Measurements from ENCODE around the gene EFNB1.

Gene EFNB1

GRCh38 chrX:68843992-68844391, 15.2 kb downstream of the EFNB1 start:
- no peak for DNase-seq (ENCODE audit: low read depth in 2 of 2)

GRCh38 chrX:68844581-68844980, 15.8 kb downstream of the EFNB1 start:
- no peak for DNase-seq (ENCODE audit: low read depth in 2 of 2)

GRCh38 chrX:68846536-68846935, 17.7 kb downstream of the EFNB1 start:
- no peak for DNase-seq (ENCODE audit: low read depth in 2 of 2)

GRCh38 chrX:68847172-68847571, 18.4 kb downstream of the EFNB1 start:
- DNase-seq (ENCODE audit: low read depth in 2 of 2), result no peak

- DNase-seq (ENCODE audit: low read depth in 2 of 2), result no peak
Observed at GRCh38 chrX:68848189-68848940, 19.5 kb downstream of the EFNB1 start.

GRCh38 chrX:68851082-68851481, 22.3 kb downstream of the EFNB1 start:
- DNase-seq (ENCODE audit: low read depth in 2 of 2), result no peak

- no peak for DNase-seq (ENCODE audit: low read depth in 2 of 2)
Observed at GRCh38 chrX:68852046-68852445, 23.2 kb downstream of the EFNB1 start.

- no peak for DNase-seq (ENCODE audit: low read depth in 2 of 2)
Observed at GRCh38 chrX:68853665-68854251, 24.9 kb downstream of the EFNB1 start.

- no peak for DNase-seq (ENCODE audit: low read depth in 2 of 2)
Observed at GRCh38 chrX:68865300-68865699, 36.5 kb downstream of the EFNB1 start.

GRCh38 chrX:68865926-68866325, 37.1 kb downstream of the EFNB1 start:
- no peak for DNase-seq (ENCODE audit: low read depth in 2 of 2)

- DNase-seq (ENCODE audit: low read depth in 2 of 2), result no peak
Observed at GRCh38 chrX:68867458-68868112, 38.8 kb downstream of the EFNB1 start.

- DNase-seq (ENCODE audit: low read depth in 2 of 2), result no peak
Observed at GRCh38 chrX:68868316-68868715, 39.5 kb downstream of the EFNB1 start.

- DNase-seq (ENCODE audit: low read depth in 2 of 2), result no peak
Observed at GRCh38 chrX:68868902-68869800, 40.3 kb downstream of the EFNB1 start.

GRCh38 chrX:68870357-68870756, 41.5 kb downstream of the EFNB1 start:
- DNase-seq (ENCODE audit: low read depth in 2 of 2), result no peak

- no peak for DNase-seq (ENCODE audit: low read depth in 2 of 2)
Observed at GRCh38 chrX:68872171-68872570, 43.4 kb downstream of the EFNB1 start.

GRCh38 chrX:68874076-68874475, 45.3 kb downstream of the EFNB1 start:
- no peak for DNase-seq (ENCODE audit: low read depth in 2 of 2)

- DNase-seq (ENCODE audit: low read depth in 2 of 2), result no peak
Observed at GRCh38 chrX:68876731-68877130, 47.9 kb downstream of the EFNB1 start.

- no peak for DNase-seq (ENCODE audit: low read depth in 2 of 2)
Observed at GRCh38 chrX:68877606-68878005, 48.8 kb downstream of the EFNB1 start.

GRCh38 chrX:68878977-68879645, 50.3 kb downstream of the EFNB1 start:
- DNase-seq (ENCODE audit: low read depth in 2 of 2), result no peak

- no peak for DNase-seq (ENCODE audit: low read depth in 2 of 2)
Observed at GRCh38 chrX:68880846-68881552, 52.2 kb downstream of the EFNB1 start.

- DNase-seq (ENCODE audit: low read depth in 2 of 2), result no peak
Observed at GRCh38 chrX:68881911-68882310, 53.1 kb downstream of the EFNB1 start.
